GM21825 (cell line): ENCODE measurements around the gene CNTN1.
"Not testable (repeated sequence)": the region's sequence is repeated elsewhere in the genome, so short reads cannot be mapped to it uniquely, and the experiment has no call there.

Experiments used
- ATAC-seq: cut with Tn5 transposase; IDR thresholded peaks from one replicate; pipeline ENCODE4 v1.9.1; 2021; ENCODE audit warnings: mild to moderate bottlenecking, moderate library complexity; ENCODE audit not compliant: unreplicated experiment

The CNTN1 gene

DNA sequence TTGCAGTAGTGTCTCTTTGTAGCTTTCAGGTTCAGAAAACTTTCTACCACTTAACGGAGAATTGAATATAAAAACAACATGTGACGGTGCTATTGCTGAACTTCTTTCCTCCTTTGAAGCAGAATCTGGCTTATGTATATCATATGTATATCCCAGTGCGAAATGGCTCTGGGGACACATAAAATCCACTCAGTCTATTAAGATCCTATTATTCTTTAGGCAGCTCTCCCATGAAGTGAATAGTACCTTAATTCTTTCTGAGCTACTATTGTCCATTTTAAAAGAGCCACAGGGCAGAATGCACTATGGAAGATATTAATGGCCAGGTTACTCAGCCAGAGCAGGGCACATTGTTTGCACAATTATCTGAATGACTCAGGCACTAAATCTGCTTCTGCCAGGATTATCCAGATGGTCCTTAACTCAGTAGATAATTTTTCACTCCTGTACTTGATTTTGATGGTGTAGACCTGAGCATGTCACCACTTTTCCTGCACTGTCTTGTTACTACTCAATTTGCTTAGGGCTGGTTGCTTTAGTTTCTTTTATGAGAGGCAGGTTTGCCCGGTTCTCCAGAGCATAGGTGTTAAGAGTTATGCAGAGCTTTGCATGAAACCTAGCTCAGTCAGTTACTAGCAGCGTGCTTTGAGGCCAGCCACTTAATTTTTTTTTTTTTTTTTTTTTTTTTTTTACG, 5.5 kb downstream of the CNTN1 start:
- ATAC-seq: no peak

DNA sequence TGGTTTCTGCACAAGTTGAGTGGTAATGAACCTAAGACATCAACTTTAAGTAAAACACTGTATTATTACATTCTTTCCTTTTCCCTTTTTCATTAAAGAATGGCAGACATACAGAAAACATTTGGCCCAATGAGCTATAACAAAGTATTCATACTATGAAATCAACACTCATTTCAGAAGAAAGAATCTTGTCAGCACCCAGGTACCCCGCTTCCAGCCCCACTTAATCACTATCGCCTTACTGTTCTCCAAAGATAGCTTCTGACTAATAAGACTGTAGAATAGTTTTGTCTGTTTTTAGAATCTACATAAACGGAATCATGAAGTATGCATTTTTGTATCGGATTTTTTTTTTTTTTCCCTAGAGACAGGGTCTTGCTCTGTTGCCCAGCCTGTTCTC, 9.5 kb downstream of the CNTN1 start:
- ATAC-seq: no peak

DNA sequence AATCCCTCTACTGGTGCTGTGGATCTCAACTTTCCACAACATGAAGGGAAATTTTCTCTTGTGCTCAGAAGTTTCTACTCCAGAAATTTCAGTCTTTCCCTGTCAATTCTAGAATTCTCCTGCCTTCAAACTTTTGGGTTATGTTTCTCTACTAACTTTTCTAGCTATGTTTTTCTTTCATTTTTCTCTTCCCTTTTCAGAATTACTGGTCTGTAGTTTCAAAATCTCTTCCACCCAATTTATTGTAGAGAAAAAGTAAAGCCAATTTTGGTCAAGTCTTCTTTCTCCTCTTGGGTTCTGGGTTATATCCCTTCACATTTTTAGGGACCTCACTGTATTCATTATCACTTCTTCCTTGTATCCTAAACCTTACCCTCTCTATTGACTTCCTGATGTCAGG, 18.9 kb downstream of the CNTN1 start:
- no peak for ATAC-seq

GRCh38 chr12:40714636-40715035, 22.4 kb downstream of the CNTN1 start:
- no peak for ATAC-seq

DNA sequence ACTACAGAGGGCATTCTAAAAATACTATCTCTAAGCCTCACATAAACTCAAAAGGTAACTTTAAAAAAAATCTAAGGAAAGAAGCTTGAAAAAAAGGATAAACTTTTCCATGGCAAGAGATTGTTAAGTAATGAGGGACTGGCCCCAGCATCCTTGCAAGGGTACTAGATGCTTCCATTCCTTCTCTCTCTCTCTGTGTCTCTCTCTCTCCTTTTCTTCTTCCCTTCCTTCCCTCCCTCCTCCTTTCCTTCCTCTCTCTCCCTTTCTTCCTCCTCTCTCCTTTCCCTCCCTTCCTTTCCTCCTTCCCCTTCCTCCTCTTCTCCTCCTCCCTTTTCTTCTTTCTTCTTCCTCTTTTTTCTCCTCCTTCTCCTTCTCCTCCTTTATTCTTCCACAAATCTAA, 23.8 kb downstream of the CNTN1 start:
- ATAC-seq: no peak

GRCh38 chr12:40717576-40717975, 25.3 kb downstream of the CNTN1 start:
- no peak for ATAC-seq

- no peak for ATAC-seq
Observed at GRCh38 chr12:40718878-40719372, 26.7 kb downstream of the CNTN1 start.

DNA sequence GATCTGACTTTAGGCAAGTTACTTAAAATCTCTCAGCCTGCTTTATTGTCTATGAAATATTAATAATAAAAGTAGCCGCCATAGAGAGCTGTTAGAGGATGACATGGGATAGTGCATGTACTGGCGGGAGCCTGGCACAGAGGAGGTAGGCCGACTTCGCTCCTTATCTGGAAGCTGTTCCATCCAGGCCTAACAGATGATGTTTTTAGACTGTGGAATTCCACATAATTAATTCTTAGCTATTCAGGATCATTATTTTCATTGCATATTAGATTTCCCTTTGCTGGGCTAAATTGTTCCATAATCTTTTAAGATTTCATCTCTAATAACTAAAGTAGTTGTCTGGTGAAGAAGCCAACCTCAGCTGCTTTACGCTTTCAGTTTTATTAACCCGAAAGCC, 30.8 kb downstream of the CNTN1 start:
- no peak for ATAC-seq

GRCh38 chr12:40726366-40726765, 34.1 kb downstream of the CNTN1 start:
- no peak for ATAC-seq

GRCh38 chr12:40727774-40728483, 35.7 kb downstream of the CNTN1 start:
- no peak for ATAC-seq

GRCh38 chr12:40730281-40730680, 38.0 kb downstream of the CNTN1 start:
- no peak for ATAC-seq

DNA sequence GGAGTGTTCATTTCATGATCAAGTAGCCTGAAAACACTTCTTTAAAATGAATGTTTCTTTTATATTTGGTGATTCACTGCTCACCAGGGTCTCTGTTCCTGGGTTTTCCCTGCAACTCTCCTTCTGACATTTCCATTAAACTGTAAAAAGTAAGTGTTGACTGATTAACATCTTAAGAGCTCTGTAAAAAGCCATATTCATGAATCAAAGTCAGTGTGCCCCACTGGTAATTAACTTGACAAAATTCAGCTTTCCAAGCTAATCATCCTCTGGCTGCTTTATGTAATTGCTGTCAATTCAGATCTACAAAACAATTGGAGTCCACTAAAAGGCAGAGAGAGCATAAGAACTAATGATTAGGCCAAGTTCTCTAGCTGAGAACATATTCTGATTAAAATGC, 41.6 kb downstream of the CNTN1 start:
- no peak for ATAC-seq

DNA sequence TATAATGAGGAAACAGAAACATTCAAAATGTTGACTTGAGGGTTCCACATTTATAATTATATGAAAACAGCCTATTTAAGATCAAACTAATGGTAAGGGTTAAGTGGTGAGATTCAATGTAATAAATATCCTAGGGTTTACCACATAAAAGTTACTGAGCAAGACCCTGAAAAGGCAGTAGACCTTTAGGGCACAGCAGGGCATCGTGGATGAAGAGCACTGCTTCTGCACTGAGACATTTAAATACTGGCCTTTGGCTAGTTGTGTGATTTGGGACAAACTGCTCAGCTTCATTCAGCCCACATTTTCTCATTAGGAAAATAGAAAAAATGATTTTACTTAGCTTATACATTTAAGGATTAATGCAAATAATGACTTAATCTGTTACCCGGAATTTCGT, 42.0 kb downstream of the CNTN1 start:
- ATAC-seq: no peak

DNA sequence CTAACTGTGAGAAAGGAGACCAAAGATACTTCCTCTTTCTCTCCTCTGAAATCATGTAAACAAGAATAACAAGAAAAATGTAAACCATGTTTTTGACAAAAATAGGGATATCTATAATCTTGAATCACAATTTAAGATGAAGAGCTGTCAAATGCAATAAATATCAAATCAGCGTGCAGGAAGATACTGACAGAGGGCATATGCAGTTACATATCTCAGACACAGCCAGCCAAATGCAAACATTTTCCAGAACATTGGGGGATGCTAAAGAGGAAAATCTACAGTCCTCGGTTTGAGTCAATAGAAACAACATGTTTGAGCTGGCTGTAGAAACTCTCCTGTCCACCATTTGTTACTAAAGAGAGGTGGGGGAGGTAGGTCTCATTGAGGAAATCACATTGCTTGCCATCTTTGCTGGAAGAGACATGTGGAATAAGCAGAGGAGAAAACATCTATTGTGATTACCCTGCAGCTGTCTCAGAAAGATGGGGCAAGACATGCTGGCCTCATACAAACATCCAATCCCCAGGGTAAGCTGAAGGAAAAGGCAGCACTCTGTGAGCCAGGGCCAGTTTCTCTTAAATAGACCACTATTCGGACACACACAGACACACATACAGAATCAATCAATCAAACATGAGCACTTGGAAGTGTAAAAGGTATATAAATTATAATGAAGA, 43.5 kb downstream of the CNTN1 start:
- ATAC-seq: no peak

GRCh38 chr12:40737416-40737815, 45.2 kb downstream of the CNTN1 start:
- not testable (repeated sequence) for ATAC-seq

- no peak for ATAC-seq
Observed at GRCh38 chr12:40738856-40739255, 46.6 kb downstream of the CNTN1 start.

GRCh38 chr12:40742041-40742440, 49.8 kb downstream of the CNTN1 start:
- no peak for ATAC-seq

DNA sequence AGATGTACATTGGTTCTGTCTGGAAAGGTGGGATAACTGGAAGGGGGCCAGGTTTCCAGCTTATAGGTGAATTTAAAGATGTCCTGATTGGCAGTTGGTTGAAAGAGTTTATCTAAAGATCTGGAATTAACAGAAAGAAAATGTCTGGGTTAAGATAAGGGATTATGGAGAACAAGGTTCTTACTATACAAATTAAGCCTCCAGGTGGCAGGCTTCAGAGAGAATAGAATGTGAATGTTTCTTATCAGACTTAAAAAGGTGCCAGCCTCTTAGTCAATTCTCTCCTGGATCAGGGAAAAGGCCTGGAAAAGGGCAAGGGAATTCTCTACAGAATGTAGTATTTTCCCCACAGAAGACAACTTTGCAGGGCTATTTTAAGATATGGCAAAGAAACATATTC, 53.1 kb downstream of the CNTN1 start:
- no peak for ATAC-seq

DNA sequence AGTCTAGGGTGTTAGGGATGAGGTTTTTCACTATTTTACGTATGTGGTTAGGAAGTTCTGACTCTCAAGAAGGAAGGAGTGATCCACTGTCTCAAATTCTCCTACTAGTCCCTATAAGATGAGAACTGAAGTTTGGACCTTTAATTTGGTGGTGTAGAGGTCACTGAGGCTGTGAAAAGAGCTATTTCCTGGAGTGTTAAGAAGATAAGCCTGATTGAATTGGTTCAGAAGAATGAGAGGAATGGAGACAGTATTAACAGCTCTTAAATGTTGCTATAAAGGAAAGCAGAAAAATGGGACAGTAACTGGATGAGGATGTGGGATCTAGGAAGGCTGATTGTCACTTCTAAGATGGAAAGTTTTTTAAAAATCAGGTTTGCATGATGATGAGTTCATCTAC, 57.6 kb downstream of the CNTN1 start:
- no peak for ATAC-seq

DNA sequence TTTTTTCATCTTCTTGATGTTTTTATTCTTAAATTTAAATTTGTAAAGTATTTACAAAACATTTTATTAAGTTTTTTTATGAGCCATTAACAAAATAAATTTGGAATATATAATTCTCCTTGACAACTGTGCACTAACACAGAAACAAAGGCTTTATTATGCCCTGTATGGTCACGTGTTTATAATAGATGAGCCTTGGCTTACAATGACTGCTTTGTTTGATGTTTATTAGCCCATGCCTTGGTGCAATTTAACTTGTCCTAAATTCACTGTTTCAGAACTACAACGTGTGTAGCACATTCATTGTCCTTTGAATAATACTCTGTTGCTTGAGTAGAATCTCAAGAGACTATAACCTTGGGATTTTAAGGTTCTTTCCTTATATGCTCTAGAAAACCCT, 59.8 kb downstream of the CNTN1 start:
- ATAC-seq: no peak

DNA sequence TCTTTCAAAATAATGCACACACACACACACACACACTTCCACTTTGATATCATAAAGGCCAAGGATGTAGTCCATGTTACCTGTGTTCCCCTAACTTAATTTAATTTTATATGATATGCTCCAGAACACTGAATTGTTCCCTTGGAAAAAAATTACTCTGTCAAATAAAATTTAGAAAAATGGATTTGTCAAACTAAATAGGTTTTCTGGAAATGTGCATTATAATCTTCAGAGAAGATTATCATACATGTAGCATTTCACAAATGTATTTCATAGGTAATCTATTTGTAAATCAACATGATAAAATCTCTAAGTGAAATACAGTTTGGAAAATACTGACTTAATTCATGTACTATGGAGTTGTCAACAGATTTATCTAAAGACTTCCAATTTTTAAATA, 68.6 kb downstream of the CNTN1 start:
- no peak for ATAC-seq

DNA sequence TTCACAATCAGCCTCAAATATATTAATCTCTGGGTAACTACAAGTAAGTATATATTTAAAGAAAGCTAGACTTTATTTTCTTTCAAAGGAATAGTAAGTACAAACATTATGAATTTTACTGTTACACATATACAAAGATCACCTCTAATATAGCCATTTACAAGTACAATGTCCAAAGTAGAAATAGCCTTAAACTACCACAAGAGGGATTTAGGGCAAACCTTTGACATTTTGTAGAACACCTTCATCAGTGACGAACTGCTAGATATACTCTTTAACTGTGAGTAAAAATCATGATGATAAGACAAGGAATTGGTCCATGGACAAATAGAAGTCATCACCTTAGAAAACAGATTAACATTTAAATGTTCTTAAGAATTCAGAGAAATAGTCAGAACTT, 69.8 kb downstream of the CNTN1 start:
- no peak for ATAC-seq
